ENCODE results near the gene CENPX.

Gene CENPX

GRCh38 chr17:82063424-82064415 is 41.0 kb upstream of the CENPX start:
- Histone ChIP-seq H3K4me3 (peak overlapping the region in 1 of 2 donors; percentile 72), H3K27me3 (no peaks in the 10 kb centered on the region), H3K4me1 (peaks cover 0 to 26% (median 19%) of the 10 kb centered on the region in 4 donors), H3K36me3 (peaks cover 16 to 54% (median 47%) of the 10 kb centered on the region in 3 donors), H3K27ac (peak overlapping the region in 1 of 2 donors; percentile 86), H3K9me3 (no peaks in the 10 kb centered on the region)
- no peak for TF ChIP-seq CTCF (IDR thresholded peaks at IDR 0.05)
- intact Hi-C loops (cut with DNase I; ENCODE audit: low total_unique reads): no loop called here
- no peak for DNase-seq

GRCh38 chr17:82062984-82063368 is 40.3 kb upstream of the CENPX start:
- no peak overlapping the region for H3K4me3 ChIP-seq
- TF ChIP-seq CTCF (IDR thresholded peaks at IDR 0.05): no peak
- intact Hi-C loops (cut with DNase I; ENCODE audit: low total_unique reads): no loop called here
- H3K36me3 ChIP-seq: peaks cover 16 to 62% (median 55%) of the 10 kb centered on the region in 3 donors
- no peak overlapping the region for H3K27ac ChIP-seq
- no peak for DNase-seq
- no peaks in the 10 kb centered on the region for H3K27me3 ChIP-seq
- no peaks in the 10 kb centered on the region for H3K9me3 ChIP-seq
- peaks cover 0 to 26% (median 19%) of the 10 kb centered on the region in 4 donors for H3K4me1 ChIP-seq

GRCh38 chr17:82062076-82062983 is 39.7 kb upstream of the CENPX start:
- no peak for DNase-seq
- no peak overlapping the region for H3K27ac ChIP-seq
- H3K4me3 ChIP-seq: no peak overlapping the region
- intact Hi-C loops (cut with DNase I; ENCODE audit: low total_unique reads): no loop called here
- TF ChIP-seq CTCF (IDR thresholded peaks at IDR 0.05): no peak
- peaks cover 16 to 68% (median 61%) of the 10 kb centered on the region in 3 donors for H3K36me3 ChIP-seq
- H3K9me3 ChIP-seq: no peaks in the 10 kb centered on the region
- H3K27me3 ChIP-seq: no peaks in the 10 kb centered on the region
- peaks cover 0 to 26% (median 19%) of the 10 kb centered on the region in 4 donors for H3K4me1 ChIP-seq

- DNase-seq: no peak
- H3K36me3 ChIP-seq: peaks cover 24 to 78% (median 72%) of the 10 kb centered on the region in 3 donors
- intact Hi-C loops (cut with DNase I; ENCODE audit: low total_unique reads): no loop called here
- H3K4me3 ChIP-seq: no peak overlapping the region
- no peak for TF ChIP-seq CTCF (IDR thresholded peaks at IDR 0.05)
- peaks cover 0 to 23% (median 19%) of the 10 kb centered on the region in 4 donors for H3K4me1 ChIP-seq
- H3K9me3 ChIP-seq: no peaks in the 10 kb centered on the region
- no peak overlapping the region for H3K27ac ChIP-seq
- no peaks in the 10 kb centered on the region for H3K27me3 ChIP-seq
Observed at GRCh38 chr17:82061047-82061925, 38.6 kb upstream of the CENPX start.

- intact Hi-C loops (cut with DNase I; ENCODE audit: low total_unique reads): no loop called here
- Histone ChIP-seq H3K27me3 (no peaks in the 10 kb centered on the region), H3K4me3 (no peak overlapping the region), H3K4me1 (peaks cover 0 to 19% (median 16%) of the 10 kb centered on the region in 4 donors), H3K27ac (no peak overlapping the region), H3K9me3 (no peaks in the 10 kb centered on the region), H3K36me3 (peaks cover 29 to 85% (median 78%) of the 10 kb centered on the region in 3 donors)
- DNase-seq: no peak
- no peak for TF ChIP-seq CTCF (IDR thresholded peaks at IDR 0.05)
Observed at GRCh38 chr17:82060614-82061013, 37.9 kb upstream of the CENPX start.

Measured in tibial artery (tissue), 4 donors.